Measurements from ENCODE around the gene COL23A1.

The COL23A1 gene

DNA sequence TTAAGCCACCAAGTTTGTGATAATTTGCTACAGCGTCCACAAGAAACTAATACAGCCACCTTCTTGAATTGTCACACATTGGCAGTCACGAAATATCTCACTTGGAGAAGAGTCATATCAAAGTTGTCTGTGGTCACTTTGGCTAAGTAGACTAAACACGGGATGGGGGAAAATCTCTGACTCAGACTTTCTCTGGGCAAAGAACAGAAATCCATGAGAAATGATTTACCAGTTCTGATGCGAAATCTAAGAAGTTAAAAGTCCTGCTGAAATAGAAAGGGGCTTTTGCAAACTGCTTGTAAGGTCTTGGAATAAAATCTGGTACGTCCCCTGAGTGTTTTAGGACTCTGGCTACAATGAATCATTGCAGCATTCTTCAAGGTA is 158.4 kb downstream of the COL23A1 start:
- DNase-seq: no peak

DNA sequence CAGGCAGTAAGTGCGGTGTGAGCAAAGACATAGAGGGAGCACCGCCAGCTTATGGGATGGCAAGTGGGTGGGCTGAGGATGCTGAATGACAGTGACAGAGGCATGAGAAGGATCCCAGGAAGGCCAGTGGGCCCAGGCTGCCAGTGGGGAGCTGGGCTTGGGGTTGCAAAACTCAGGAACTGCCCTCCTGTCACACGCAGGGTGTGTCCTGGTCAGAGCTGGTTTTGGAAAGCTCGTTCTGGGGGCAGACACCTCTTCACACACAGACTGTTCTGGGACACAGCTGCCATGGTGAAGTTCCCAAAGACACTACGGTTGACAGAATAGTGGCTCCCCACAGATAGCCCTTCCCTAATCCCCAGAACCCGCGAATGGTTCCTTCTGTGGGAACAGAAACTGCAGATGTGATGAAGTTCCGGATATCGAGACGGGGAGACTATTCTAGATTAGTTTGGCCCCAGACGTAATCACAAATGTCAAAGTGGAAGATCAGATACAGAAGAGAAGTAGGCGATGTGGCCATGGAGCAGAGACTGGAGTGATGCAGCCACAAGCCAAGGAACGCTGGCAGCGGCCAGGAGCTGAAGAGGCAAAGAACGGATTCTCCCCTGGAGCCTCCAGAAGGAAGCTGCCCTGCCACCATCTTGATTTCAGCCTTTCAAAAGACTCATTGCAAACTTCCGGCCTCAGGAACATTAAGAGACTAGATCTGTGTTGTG is 159.0 kb downstream of the COL23A1 start:
- DNase-seq: no peak

DNA sequence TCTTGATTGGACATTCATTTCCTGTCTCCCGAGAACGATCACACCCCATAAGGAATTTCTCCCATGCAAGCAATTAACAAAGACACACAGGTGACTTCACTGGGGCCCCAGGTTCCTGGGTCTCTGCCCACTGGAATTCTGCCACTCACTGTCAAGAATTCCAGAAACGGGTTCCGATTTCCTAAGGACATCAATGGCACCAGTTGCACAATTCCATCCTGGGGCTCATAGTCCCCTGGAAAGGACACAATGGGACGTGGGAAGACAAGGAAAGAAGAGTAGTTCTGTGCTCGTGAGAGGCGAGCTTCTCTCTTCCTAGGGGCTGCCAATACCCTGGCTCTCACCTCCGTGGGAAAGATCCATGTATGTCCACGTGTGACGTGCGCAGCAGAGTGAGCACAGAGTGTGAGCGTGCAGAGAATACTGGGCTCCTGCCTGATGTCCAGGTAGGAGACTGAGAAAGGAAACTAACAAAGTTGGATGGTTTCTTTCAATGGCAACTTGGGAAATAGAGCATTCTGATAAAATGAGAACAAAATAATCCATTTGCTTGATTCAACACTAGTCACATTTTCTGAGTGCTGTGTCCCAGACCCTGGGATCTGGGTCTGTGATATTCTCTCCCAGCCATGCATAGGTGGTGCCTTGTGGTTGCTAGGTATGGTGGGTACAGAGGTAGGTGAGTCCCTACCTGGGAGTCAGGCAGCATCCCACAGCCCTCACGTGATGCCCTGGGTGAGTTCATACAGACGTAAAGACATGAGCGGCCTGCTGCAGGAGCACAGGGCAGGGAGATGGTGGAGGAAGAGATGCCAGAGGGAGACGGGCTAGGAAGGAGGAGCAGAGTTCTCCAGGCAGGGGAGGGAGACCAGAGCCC is 159.8 kb downstream of the COL23A1 start:
- DNase-seq: no peak

DNA sequence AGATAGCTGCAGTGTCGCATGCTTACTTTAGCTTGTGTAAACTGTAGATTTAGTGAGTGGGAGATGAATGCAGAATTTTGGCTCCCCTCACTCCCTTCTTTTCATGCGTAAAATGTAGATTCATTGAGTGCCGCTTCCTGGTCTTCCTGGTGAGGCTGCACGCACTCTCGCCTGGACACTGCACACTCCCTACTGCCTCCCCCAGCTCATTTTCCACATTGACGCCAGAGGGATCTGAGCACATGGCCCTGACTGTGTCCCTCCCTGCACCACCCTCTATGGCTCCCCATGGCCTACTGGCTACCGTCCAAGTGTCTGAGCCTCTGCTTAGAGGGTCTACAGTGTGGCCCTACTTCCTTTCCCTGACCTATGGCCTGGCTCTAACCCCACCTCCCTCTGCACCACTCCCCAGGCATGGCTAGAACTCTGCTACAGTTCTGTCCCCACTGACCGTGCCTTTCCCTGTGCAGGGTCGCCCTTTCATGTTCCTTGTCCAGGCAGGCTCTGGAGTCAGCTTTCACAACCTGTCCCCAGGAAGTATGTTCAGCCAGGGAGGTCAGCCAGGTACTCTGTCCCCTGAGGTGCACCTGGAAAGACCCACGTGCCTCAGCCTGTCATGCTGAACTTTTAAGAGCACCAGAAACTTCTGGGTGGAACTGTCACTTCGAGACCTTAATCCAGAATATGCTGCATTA is 160.6 kb downstream of the COL23A1 start:
- no peak for DNase-seq

DNA sequence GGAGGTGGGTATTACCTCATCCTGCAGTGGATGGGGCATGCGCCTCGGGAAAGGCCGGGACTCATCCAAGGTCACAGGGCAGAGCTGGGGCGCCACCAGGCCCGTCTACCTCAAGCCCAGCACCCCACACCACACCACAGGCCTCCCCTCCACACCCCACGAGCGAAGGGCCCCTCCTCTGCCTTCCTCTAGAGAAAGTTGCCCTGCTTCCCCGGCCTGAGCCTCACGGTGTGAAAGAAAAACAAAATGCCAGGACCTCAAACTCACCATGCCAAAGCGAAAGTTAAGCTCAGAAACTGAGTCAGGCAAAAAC is 161.1 kb downstream of the COL23A1 start:
- DNase-seq: no peak

DNA sequence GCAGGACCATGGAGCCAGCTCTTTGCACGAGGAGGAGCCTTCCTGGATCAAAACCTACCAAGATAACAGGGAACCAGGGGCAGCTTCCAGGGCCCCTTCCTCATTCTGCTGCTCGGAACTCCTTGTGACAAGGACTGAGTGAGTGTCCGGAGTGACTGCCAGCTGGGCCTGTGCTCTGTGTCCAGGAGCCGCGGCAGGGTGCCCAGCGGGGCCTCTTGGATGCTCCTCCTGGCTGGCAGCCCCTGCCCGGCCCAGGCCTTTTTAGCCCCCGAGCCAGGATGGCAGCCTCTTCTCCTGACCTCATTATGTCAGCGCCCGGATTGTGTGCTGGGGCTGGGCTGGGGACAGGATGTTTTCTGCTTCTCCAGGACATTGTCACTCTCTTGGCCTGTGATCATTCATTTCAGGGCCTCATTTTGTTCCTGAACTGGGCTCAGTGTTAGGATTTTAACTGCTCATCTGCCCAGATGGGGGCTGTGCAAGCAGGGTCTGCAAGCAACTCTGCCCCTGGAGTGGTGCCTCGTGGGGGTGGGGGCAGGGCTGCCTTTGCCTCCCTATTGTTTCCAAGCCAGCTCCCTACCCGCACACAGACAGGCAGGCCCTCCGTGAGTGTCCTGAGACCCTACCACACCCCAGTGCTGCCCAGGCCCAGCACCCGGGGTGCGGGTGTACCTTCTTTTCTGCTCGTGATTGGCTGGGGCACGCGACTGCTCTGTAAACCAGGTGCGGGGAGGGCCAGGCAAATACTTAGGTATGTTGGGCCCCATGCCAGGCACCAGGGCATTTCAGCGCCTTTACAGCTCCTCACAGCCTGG is 161.6 kb downstream of the COL23A1 start:
- no peak for DNase-seq

DNA sequence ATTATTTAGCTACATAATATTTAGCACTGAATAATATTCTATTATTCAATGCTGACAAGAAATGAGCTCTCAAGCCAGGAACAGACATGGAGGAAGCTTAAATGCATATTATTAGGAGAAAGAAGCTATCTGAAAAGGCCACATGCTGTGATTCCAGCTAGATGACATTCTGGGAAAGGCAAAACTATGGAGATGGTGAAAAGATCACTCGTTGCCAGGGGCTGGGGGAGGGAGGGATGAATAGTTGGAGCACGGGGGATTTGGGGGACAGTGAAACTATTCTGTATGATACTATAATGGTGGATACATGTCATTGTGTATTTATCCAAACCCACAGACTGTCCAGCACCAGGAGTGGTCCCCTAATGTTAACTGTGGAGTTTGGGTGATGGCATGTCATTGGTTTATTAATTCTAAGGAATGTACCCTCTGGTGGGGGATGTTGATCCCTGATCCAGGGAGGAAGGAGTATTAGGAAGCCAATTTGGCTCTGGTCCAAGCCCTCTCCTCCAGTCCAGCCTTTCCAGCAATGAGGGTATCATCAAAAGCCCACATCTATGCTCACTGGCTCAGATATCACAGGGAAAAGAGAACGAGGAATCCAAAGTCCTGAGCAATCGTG is 162.5 kb downstream of the COL23A1 start:
- DNase-seq: no peak

DNA sequence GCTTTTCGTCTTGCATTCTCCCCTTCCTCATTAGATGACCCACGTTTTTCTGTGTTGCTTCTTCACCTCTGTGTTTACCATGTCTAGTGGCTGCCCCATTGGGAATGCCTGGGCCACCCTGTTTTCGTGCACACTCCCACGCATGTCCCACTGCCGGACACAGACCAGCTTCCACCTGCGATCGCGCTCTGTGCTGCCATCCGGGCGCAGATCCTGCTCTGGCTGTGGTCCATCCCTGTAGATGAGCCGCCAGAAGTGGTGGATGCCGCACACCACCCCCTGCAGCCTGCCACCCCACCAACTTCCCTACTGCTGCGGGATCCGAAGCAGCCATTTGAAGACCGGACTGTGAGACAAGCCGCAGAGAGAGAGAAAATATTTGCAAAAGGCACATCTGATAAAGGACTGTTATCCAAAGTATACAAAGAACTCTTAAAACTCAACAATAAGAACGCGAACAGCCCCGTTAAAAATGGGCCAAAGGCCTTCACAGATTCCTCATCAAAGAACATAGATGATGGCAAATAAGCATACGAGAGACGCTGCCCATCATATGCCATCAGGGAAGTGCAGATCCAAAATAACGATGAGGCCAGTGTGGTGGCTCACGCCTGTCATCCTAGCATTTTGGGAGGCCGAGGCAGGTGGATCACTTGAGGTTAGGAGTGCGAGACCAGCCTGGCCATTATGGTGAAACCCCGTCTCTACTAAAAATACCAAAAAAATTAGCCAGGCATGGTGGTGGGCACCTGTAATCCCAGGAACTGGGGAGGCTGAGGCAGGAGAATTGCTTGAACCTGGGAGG is 163.7 kb downstream of the COL23A1 start:
- DNase-seq: no peak

DNA sequence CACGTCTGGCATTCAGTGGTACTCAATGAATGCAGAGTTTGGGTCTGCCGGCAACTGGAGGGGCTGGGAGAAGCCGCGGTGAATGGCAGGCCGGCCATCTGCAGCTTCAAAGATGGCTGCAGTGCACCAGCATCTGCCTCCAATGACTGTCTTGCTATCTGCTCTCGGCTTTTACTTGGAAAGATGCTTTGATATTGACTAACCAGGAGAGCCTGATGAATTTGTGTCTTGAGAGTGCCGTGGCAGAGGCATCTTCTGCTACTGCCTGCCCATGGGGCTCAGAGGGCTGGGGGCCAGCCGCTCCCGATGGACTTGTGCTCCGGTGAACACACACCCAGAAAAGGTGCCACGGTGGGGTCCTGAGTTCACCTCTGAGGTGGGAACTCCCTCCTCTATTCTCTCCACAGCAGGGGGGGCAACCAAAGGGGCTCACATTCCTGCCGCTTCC is 164.5 kb downstream of the COL23A1 start:
- no peak for DNase-seq

DNA sequence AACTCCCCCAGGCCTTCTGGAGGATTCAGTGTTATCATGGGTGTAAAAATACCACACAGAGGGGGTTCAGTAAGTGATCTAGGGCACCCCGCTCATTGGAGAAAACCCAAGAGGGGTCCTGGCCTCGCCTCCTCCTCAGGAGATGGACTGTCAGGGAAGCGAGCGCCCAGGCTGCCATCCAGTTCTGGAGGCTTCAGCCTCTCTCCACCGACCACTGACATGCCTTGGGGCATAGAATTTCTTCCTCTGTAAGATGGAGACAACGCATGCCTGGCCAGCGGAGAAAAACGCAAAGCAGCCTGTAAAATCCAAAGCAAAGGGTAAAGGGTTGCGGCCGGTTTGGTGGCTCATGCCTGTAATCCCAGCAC is 165.4 kb downstream of the COL23A1 start:
- DNase-seq: no peak

DNA sequence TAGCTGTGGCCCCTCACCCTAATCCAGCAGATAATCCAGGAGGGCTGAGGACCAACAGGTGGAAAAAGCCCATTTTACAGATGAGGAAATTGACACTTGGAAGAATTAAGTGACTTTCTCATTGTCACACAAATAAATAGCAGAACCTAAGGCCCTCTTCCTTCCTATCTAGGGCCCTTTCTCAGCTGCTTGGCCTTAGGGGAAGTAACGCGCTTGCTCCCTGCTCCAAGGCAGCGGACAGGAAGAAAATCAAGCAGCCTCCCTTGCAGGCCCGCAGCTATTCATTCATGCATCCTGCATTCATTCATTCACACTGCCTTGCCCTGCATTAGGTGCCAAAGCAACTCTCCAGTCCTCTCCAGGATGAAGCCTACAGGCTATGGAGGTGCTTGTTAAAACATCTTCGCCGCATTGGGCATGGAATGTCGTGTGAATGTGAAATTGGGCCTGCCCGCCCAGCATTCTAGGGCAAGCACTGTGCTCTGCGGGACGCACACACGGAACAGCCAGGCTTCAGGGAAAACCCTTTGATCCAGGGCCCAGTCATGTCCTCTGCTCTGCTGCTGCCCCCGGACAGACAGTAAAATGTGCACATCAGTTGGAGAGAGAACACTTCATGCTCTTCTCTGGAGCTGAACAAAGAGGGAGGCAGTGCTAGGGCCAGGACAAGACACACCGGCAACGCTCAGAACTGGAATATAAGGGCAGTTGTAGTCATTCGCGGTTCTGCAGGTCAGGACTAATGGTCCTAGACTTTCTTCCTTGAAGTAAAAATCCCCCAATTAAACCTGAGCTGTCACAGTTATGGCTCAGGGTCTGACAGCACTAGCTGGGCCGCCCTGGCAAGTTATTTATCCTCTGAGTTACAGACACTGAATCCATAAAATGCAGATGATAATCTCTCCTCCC is 166.0 kb downstream of the COL23A1 start:
- no peak for DNase-seq

DNA sequence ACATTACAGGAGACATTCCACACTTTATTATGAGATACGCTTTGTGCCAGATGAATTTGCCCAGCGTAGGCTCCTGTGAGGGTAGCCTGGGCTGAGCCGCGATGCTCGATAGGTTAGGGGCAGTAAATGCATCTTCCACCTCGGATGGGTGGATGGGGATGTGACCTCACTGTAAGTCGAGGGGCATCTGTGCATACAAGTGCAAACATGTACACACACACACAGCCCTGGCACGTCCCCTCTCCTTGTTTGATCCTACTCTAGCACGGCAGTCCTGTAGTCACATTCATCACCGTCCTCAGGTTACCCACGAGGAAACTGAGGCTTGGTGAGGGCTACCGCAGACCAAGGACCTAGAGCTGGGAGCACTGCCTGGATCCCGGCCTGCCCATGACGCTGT is 166.8 kb downstream of the COL23A1 start:
- no peak for DNase-seq

DNA sequence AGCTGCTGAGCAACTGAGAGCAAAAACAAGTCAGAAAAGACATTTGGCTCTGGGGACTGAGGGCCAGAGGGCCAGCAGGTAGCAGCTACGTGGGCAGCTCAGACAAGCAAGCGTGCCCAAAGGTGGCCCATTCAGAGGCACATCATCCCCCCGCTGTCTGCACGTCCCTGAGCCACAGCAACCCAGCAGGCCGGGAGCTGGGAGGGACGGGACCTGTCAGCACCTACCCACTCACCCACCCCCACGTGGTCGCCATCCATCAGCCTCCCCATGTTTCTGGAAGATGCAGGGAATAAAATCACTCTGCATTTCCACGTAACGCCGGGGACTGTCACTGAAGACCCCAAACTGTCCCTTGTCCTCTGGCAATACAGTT is 167.8 kb downstream of the COL23A1 start:
- DNase-seq: no peak

DNA sequence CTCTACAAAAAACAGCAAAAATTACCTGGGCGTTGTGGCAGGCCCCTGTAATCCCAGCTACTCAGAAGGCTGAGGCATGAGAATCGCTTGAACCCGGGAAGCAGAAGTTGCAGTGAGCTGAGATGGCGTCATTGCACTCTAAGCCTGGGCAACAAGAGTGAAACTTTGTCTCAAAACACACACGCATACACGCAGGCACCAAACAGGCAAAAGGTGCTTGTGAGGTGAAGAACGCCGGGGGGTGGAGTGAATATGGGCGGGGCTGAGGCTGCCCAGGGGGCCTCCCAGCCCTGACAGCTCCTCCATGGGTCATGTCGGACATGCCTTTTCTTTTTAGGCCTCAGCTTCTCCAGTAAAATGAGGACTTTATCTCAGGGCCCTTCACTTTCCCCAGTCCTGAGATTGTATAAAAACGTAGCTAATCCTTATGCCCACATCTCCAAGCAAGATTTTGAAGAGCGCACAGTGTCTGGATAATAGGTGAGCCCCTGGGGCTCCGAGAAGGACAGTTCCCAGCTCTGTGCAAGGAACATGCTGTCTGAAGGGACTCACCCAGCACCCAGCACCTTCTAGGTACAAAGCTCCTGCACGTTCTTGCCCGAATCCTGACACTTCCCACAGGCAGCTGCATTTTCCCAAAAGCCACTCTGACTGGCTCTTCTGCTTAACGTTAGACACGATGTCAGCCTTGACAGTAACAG is 168.3 kb downstream of the COL23A1 start:
- no peak for DNase-seq

DNA sequence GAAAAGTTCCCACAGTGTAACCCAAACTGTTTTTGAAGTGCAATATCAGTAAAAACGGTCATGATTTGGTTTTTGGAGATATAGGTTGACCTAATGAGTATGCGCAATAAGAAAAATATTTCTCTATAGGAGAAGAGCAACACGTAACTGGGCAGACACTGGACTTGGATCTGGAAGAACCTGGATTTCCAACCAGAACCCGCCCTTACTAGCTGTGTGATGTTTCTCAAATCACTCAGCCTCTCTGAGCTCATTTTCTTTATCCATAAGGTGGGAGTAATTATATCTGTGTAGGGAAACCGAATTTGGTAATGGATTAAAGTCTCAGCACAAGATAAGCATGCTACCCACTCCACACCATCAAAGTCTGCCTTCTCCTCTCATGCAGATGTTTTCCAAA is 169.1 kb downstream of the COL23A1 start:
- no peak for DNase-seq

DNA sequence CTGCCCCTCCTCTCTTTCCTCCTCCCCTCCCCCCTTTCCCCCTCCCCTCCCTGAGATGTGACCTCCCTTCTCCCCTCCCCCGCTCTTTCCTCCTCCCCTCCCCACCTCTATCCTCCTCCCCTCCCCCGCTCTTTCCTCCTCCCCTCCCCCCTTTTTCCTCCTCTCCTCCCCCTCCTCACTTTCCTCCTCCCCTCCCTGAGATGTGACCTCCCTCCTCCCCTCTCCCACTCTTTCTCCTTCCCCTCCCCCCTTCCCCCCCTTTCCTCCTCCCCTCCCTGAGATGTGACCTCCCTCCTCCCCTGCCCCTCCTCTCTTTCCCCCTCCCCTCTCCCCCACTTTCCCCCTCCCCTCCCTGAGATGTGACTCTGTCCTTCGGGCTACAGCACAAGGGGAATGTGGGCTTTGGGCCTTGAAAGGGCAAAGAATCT is 169.8 kb downstream of the COL23A1 start:
- no peak for DNase-seq

DNA sequence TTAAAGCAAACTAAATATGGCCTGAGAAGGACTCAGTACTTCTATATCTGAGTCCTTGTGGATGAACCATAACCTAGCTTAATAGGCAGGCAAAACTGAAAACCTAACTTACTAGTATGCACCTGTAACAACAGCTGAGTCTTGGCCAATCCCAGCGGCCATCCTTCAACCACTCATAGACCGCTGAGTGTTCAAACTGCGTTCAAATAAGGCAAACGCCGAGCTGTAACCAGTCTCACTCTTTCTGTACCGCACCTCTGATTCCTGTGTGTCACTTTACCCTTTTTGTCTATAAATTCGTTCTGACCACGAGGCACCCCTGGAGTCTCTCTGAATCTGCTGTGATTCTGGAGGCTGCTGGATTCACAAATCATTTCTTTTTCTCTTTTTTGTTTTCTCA is 170.5 kb downstream of the COL23A1 start:
- no peak for DNase-seq

DNA sequence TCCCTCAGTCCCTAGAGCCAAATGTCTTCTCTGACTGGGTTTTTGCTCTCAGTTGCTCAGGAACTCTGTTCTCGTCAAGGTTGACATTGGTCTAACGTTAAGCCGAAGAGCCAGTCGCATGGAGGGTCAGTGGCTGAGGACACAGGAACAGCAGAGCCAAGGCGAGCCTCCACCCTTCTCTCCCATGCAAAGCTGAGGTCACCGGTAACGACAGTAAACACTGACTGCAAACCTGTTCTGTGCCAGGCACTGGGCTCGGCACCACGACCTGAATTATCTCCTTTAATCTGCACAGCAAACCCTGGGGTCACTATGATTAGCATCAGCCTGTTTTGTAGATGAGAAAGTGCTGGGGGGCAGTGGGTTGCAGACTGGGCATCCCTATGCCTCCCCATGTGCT is 171.0 kb downstream of the COL23A1 start:
- DNase-seq: no peak

DNA sequence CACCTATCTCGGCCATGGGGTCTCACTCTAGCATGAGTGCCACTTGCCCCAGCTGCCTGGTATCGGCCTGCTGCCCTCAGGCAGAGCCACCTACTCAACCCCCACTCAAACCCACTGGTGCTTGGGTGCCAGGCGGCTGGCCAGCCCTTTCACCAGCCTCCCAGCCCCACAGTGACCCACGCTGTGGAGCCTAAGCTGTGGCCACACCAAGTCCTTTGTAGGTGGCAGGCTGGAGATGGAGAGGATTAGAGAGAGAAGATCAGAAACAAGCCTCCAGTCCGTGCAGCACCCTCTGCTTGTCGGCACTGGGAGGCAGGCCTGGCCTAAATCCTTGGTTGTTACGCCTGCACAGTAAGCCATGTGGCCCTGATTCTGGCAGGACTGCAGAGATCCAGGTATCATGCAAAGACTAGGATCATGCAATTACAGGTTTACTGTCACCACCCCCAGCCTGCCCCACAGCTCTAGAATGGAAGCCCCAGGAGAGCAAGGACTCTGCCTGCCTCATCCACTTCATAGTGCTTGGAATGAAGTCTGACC is 171.7 kb downstream of the COL23A1 start:
- no peak for DNase-seq

DNA sequence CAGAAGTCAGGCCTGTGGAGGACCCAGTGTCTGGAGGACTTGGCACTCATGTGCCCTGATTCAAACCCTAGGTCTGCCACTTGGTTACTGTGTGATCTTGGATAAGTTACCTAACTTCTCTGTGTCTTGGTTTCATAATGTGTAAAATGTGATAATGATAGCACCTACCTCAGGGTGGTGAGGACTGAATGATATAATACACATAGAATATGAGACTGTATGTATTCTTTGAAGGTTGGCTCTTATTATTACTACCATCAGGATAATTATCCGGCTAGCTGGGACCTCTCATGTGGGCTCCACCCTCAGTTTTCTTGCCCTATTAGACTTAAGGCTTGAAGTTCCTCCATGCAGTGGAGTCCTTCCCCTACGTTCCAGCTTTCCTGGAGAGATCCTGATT is 172.2 kb downstream of the COL23A1 start:
- DNase-seq: no peak
